H9 (cell line): ENCODE data around the gene PIK3R5. TPM values are rescaled to one million over a fixed set of nuclear protein-coding genes. Genes with fewer than 3 reads are reported as not detected.

Experiments used
- DNase-seq: peaks from one replicate; pipeline ENCODE4 v3.0.0-alpha.2; 2017
- H2AFZ ChIP-seq: one replicate; pipeline ENCODE4 v1.6.1; 2013; ENCODE audit warnings: mild to moderate bottlenecking, low read length, control low read depth, moderate library complexity
- H2AK5ac ChIP-seq: 2 replicates; pipeline ENCODE4 v1.6.1; 2013; ENCODE audit warnings: low read length, control low read depth, mixed read lengths; ENCODE audit not compliant: insufficient read length
- H2BK120ac ChIP-seq: one replicate; pipeline ENCODE4 v1.6.1; 2013; ENCODE audit warnings: low read depth, mild to moderate bottlenecking, low read length, control low read depth, inconsistent platforms; ENCODE audit not compliant: poor library complexity, severe bottlenecking
- H2BK12ac ChIP-seq: 2 replicates; pipeline ENCODE4 v1.6.1; 2013; ENCODE audit warnings: low read length, control low read depth, mixed read lengths, low read depth; ENCODE audit not compliant: insufficient read length
- H2BK15ac ChIP-seq: 2 replicates; pipeline ENCODE4 v1.6.1; 2013; ENCODE audit warnings: low read depth, low read length, control low read depth
- H2BK20ac ChIP-seq: one replicate; pipeline ENCODE4 v1.6.1; 2013; ENCODE audit warnings: low read depth, mild to moderate bottlenecking, low read length, control low read depth, inconsistent platforms; ENCODE audit not compliant: poor library complexity, severe bottlenecking
- H2BK5ac ChIP-seq: 2 replicates; pipeline ENCODE4 v1.6.1; 2013; ENCODE audit warnings: low read length, control low read depth, mixed read lengths; ENCODE audit not compliant: insufficient read length
- H3K14ac ChIP-seq: 2 replicates; pipeline ENCODE4 v1.6.1; 2013; ENCODE audit warnings: low read length, control low read depth; ENCODE audit not compliant: insufficient read depth
- H3K18ac ChIP-seq: 2 replicates; pipeline ENCODE4 v1.6.1; 2013; ENCODE audit warnings: low read depth, mild to moderate bottlenecking, mixed read lengths, low read length, control low read depth; ENCODE audit not compliant: insufficient read length
- H3K23ac ChIP-seq: 2 replicates; pipeline ENCODE4 v1.6.1; 2013; ENCODE audit warnings: low read length, control low read depth, mixed read lengths, low read depth; ENCODE audit not compliant: insufficient read length
- H3K23me2 ChIP-seq: 2 replicates; pipeline ENCODE4 v1.6.1; 2013; ENCODE audit warnings: low read depth, mild to moderate bottlenecking, mixed read lengths, low read length, control low read depth; ENCODE audit not compliant: insufficient read length, poor library complexity, severe bottlenecking
- H3K27ac ChIP-seq: 2 replicates; pipeline ENCODE4 v1.5.1; 2013; ENCODE audit warnings: low read length, control low read depth, mixed read lengths, low read depth; ENCODE audit not compliant: insufficient read length
- H3K27me3 ChIP-seq: 2 replicates; pipeline ENCODE4 v1.6.1; 2013; ENCODE audit warnings: low read length, control low read depth, inconsistent platforms; ENCODE audit not compliant: insufficient read depth
- H3K4ac ChIP-seq: 2 replicates; pipeline ENCODE4 v1.6.1; 2013; ENCODE audit warnings: low read depth, mild to moderate bottlenecking, control low read depth, inconsistent platforms, low read length, moderate library complexity
- H3K4me1 ChIP-seq: 2 replicates; pipeline ENCODE4 v1.6.1; 2013; ENCODE audit warnings: low read length, control low read depth, inconsistent platforms; ENCODE audit not compliant: insufficient read depth
- H3K4me2 ChIP-seq: 2 replicates; pipeline ENCODE4 v1.6.1; 2013; ENCODE audit warnings: low read length, control low read depth, mixed read lengths; ENCODE audit not compliant: insufficient read length, insufficient read depth
- H3K56ac ChIP-seq: 2 replicates; pipeline ENCODE4 v1.6.1; 2013; ENCODE audit warnings: low read depth, mild to moderate bottlenecking, mixed read lengths, low read length, control low read depth; ENCODE audit not compliant: insufficient read length
- H3K79me1 ChIP-seq: 2 replicates; pipeline ENCODE4 v1.6.1; 2013; ENCODE audit warnings: low read depth, mild to moderate bottlenecking, moderate library complexity, low read length, control low read depth, inconsistent platforms; ENCODE audit not compliant: insufficient read depth, poor library complexity, severe bottlenecking
- H3K79me2 ChIP-seq: 2 replicates; pipeline ENCODE4 v1.6.1; 2013; ENCODE audit warnings: low read length, control low read depth, inconsistent platforms; ENCODE audit not compliant: insufficient read depth
- H3K9ac ChIP-seq: 2 replicates; pipeline ENCODE4 v1.6.1; 2013; ENCODE audit warnings: low read length, control low read depth, mixed read lengths; ENCODE audit not compliant: insufficient read length; ENCODE audit errors: extremely low read depth
- H3K9me3 ChIP-seq: one replicate; pipeline ENCODE4 v1.6.1; 2013; ENCODE audit warnings: low read depth, low read length, inconsistent platforms; ENCODE audit not compliant: control insufficient read depth
- H3T11ph ChIP-seq: one replicate; pipeline ENCODE4 v1.6.1; 2013; ENCODE audit warnings: mild to moderate bottlenecking, low read length, control low read depth, inconsistent platforms
- H4K20me1 ChIP-seq: one replicate; pipeline ENCODE4 v1.6.1; 2013; ENCODE audit not compliant: control insufficient read depth, insufficient read length, insufficient read depth
- H4K5ac ChIP-seq: 2 replicates; pipeline ENCODE4 v1.6.1; 2013; ENCODE audit warnings: low read depth, mild to moderate bottlenecking, mixed read lengths, low read length, control low read depth; ENCODE audit not compliant: insufficient read length
- H4K8ac ChIP-seq: replicated peaks from 2 replicates; pipeline ENCODE4 v1.6.1; 2013; ENCODE audit warnings: low read length, control low read depth, mixed read lengths, low read depth; ENCODE audit not compliant: insufficient read length
- H4K91ac ChIP-seq: 2 replicates; pipeline ENCODE4 v1.6.1; 2013; ENCODE audit warnings: low read depth, mild to moderate bottlenecking, moderate library complexity, mixed read lengths, low read length, control low read depth; ENCODE audit not compliant: insufficient read length
- H3K27ac Mint-ChIP-seq, 3 experiments: 2 replicates in 2 of 3; 3 replicates in 1 of 3; pipeline ENCODE4 v1.8.0; 2020 to 2021; ENCODE audit warnings: mixed read lengths in 3 of 3, mild to moderate bottlenecking in 1 of 3, moderate library complexity in 1 of 3
- H3K27me3 Mint-ChIP-seq: 2 replicates; pipeline ENCODE4 v1.8.0; 2021; ENCODE audit warnings: low read depth, mild to moderate bottlenecking, moderate library complexity, mixed read lengths
- H3K36me3 Mint-ChIP-seq, 3 experiments: 2 replicates in 2 of 3; 3 replicates in 1 of 3; pipeline ENCODE4 v1.8.0; 2020 to 2021; ENCODE audit warnings: low read depth in 3 of 3, mixed read lengths in 3 of 3; ENCODE audit not compliant: insufficient read depth in 1 of 3
- H3K4me1 Mint-ChIP-seq, 2 experiments: 2 replicates each; pipeline ENCODE4 v1.8.0; 2020; ENCODE audit warnings: mixed read lengths in 2 of 2
- H3K4me3 Mint-ChIP-seq, 2 experiments: 2 replicates in 1 of 2; 3 replicates in 1 of 2; pipeline ENCODE4 v1.8.0; 2020 to 2021; ENCODE audit warnings: mild to moderate bottlenecking in 2 of 2, mixed read lengths in 2 of 2, moderate library complexity in 1 of 2
- H3K9me3 Mint-ChIP-seq, 2 experiments: 2 replicates in 1 of 2; 3 replicates in 1 of 2; pipeline ENCODE4 v1.8.0; 2020; ENCODE audit warnings: mild to moderate bottlenecking in 2 of 2, mixed read lengths in 2 of 2, moderate library complexity in 1 of 2
- CTCF ChIP-seq: fragments of 200-600 bp; sonication (generic); conservative IDR thresholded peaks from 3 replicates; pipeline ENCODE4 v1.8.0; 2021; ENCODE audit warnings: antibody characterized with exemption, mild to moderate bottlenecking
- WGBS: extraction: QIAGEN DNeasy Blood & Tissue Kit; methylation state at CpG from one replicate; pipeline ENCODE4 v1.1.7; 2013; ENCODE audit warnings: missing lambda C conversion rate, low lambda C conversion rate, mixed read lengths; ENCODE audit not compliant: insufficient read length; ENCODE audit errors: extremely low coverage; 5-methylcytosine and 5-hydroxymethylcytosine counted together
- total RNA-seq: library from RNA; stranded (reverse); gene quantifications from 2 replicates; pipeline ENCODE4 v1.2.1, GENCODE V29; 2021

PIK3R5 gene
- total RNA-seq, 1 experiment from 2014 or later = 1.4 TPM

DNA sequence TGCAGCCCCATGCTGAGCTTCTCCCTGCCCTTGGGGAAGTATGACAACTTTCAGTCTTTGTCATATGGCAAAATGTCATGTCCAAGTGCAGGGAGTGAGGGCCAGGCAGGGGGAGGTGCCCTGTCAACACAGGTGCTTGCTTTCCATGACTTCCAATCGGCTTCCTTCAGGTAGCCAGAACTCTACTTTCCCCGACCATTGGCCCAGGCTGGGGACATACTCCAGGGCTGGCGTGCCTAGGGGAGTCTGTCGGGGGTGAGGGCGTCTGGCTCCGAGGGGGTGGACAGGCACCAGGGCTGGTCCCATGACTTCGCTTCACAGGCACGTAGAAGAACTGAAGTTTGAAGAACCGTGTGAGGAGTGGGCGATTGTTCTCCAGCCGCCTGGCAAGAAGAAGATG lies 78.2 kb downstream of the PIK3R5 start:
- Histone ChIP-seq H3K9ac (no peak overlapping the region), H3K27ac (no peak overlapping the region), H3K23ac (no peak overlapping the region), H3K56ac (no peak overlapping the region), H3T11ph (no peak overlapping the region), H2BK120ac (no peak overlapping the region), H3K79me2 (no peaks in the 10 kb centered on the region), H2BK5ac (no peak overlapping the region), H3K27me3 (no peaks in the 10 kb centered on the region), H2BK20ac (no peak overlapping the region), H4K20me1 (no peaks in the 10 kb centered on the region), H2BK12ac (no peak overlapping the region), H4K5ac (no peak overlapping the region), H3K79me1 (no peaks in the 10 kb centered on the region), H3K18ac (no peak overlapping the region), H2AFZ (no peak overlapping the region), H3K23me2 (no peaks in the 10 kb centered on the region), H2BK15ac (no peak overlapping the region), H3K14ac (no peak overlapping the region), H3K4ac (no peak overlapping the region), H2AK5ac (no peak overlapping the region), H4K91ac (no peak overlapping the region), H3K9me3 (no peaks in the 10 kb centered on the region), H3K4me1 (no peaks in the 10 kb centered on the region), H4K8ac (no peak overlapping the region), H3K4me2 (no peak overlapping the region)
- DNase-seq = no peak
- no CpG with 5 or more reads among the region's 11 CpGs for WGBS
- no peak for TF ChIP-seq CTCF
- no peaks in the 10 kb centered on the region for H3K36me3 Mint-ChIP-seq
- H3K9me3 Mint-ChIP-seq = no peaks in the 10 kb centered on the region; a peak in 1 of 5 replicates
- H3K27me3 Mint-ChIP-seq = no peaks in the 10 kb centered on the region; the same call in 1 of the 2 replicates
- H3K4me3 Mint-ChIP-seq = no peak overlapping the region
- H3K27ac Mint-ChIP-seq = no peak overlapping the region
- peaks cover 2 to 11% of the 10 kb centered on the region in 2 experiments; a peak in 3 of 4 replicates for H3K4me1 Mint-ChIP-seq
